Measurements from ENCODE around the gene NAV1. TPM values are rescaled to one million over a fixed set of nuclear protein-coding genes. Genes with fewer than 3 reads are reported as not detected.

Gene NAV1
- polyA plus RNA-seq, 1 donor (not counting 4 experiments of a cell fraction or from before 2014, with no cell fraction given), result 13.2 TPM

- H3K9me3 ChIP-seq (ENCODE audit: control insufficient read depth, low read depth, low read length), result no peaks in the 10 kb centered on the region
- H3K4me1 ChIP-seq (ENCODE audit: control insufficient read depth, extremely low read depth, insufficient read depth, low read length), result peaks cover 8% of the 10 kb centered on the region
- no peak overlapping the region for H3K9ac ChIP-seq (ENCODE audit: control insufficient read depth, extremely low read depth, insufficient read depth, low read length)
- TF ChIP-seq, protein P1, sequence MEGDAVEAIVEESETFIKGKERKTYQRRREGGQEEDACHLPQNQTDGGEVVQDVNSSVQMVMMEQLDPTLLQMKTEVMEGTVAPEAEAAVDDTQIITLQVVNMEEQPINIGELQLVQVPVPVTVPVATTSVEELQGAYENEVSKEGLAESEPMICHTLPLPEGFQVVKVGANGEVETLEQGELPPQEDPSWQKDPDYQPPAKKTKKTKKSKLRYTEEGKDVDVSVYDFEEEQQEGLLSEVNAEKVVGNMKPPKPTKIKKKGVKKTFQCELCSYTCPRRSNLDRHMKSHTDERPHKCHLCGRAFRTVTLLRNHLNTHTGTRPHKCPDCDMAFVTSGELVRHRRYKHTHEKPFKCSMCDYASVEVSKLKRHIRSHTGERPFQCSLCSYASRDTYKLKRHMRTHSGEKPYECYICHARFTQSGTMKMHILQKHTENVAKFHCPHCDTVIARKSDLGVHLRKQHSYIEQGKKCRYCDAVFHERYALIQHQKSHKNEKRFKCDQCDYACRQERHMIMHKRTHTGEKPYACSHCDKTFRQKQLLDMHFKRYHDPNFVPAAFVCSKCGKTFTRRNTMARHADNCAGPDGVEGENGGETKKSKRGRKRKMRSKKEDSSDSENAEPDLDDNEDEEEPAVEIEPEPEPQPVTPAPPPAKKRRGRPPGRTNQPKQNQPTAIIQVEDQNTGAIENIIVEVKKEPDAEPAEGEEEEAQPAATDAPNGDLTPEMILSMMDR (optimal IDR thresholded peaks at IDR 0.05 in 1 of 3, IDR thresholded peaks at IDR 0.05 in 1 of 3, conservative IDR thresholded peaks at IDR 0.05 in 1 of 3; ENCODE audit: extremely low read depth in 1 of 3, insufficient read depth in 2 of 3, low read length in 3 of 3), result no peak
- no peak for TF ChIP-seq EZH2 (IDR thresholded peaks at IDR 0.05; ENCODE audit: low read length)
- no peak overlapping the region for H3K27ac ChIP-seq (ENCODE audit: control insufficient read depth, insufficient read depth, low read length)
- no peak for FAIRE-seq
- H3K4me2 ChIP-seq (ENCODE audit: control insufficient read depth, extremely low read depth, insufficient read depth, low read depth, low read length), result no peak overlapping the region
- dilution Hi-C loops (cut with MboI; ENCODE audit: extremely low pct_ligation_motif_present, low sequenced_read_pairs), result no loop called here
- no peaks in the 10 kb centered on the region for H3K79me2 ChIP-seq (ENCODE audit: control insufficient read depth, insufficient read depth, low read length)
- H4K20me1 ChIP-seq (ENCODE audit: control insufficient read depth, extremely low read depth, insufficient read depth, low read length), result no peaks in the 10 kb centered on the region
- H3K36me3 ChIP-seq (ENCODE audit: control insufficient read depth in 2 of 2, extremely low read depth in 1 of 2, insufficient read depth in 2 of 2, low read length in 2 of 2), result no peaks in the 10 kb centered on the region
- H3K4me3 ChIP-seq (ENCODE audit: control insufficient read depth in 2 of 3, extremely low read depth in 1 of 3, insufficient read depth in 2 of 3, low read depth in 1 of 3, low read length in 3 of 3), result no peak overlapping the region
- no peak overlapping the region for H2AFZ ChIP-seq (ENCODE audit: control insufficient read depth, low read length)
- no peaks in the 10 kb centered on the region for H3K27me3 ChIP-seq (ENCODE audit: control insufficient read depth, extremely low read depth, insufficient read depth, low read length)
- H3K9me1 ChIP-seq (ENCODE audit: control insufficient read depth, extremely low read depth, insufficient read depth, low read length), result no peaks in the 10 kb centered on the region
- no peak for DNase-seq (ENCODE audit: low read depth, low spot score)
These were observed 11.0 kb upstream of the NAV1 start for GRCh38 chr1:201527879-201528278.

DNA sequence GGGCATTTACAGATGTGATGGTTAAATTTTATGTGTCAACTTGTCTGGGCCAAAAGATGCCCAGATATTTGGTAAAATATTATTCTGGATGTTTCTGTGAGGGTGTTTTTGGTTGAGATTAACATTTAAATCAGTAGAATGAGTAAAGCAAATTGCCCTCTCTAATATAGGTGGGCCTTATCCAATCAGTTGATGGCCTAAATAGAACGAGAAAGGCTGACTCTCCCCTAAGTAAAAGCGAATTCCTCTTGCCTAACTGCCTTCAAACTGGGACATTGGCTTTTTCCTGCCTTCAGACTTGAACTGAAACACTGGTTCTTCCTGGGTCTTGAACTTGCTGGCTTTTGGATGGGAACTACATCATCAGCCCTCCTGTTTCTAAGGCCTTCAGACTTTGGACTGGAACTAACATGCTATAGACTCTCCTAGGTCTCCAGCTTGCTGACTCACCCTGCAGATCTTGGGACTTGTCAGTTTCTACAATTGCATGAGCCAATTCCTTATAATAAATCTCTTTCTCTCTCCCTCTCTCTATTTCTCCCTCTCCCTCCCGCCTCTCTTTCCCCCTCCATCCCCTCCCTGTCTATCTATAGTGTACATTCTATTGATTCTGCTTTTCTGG, 10.2 kb upstream of the NAV1 start:
- Histone ChIP-seq H4K20me1 (ENCODE audit: control insufficient read depth, extremely low read depth, insufficient read depth, low read length) (no peaks in the 10 kb centered on the region), H3K9me1 (ENCODE audit: control insufficient read depth, extremely low read depth, insufficient read depth, low read length) (no peaks in the 10 kb centered on the region), H3K9ac (ENCODE audit: control insufficient read depth, extremely low read depth, insufficient read depth, low read length) (no peak overlapping the region), H3K9me3 (ENCODE audit: control insufficient read depth, low read depth, low read length) (no peaks in the 10 kb centered on the region), H3K27ac (ENCODE audit: control insufficient read depth, insufficient read depth, low read length) (no peak overlapping the region), H3K79me2 (ENCODE audit: control insufficient read depth, insufficient read depth, low read length) (no peaks in the 10 kb centered on the region), H3K36me3 (ENCODE audit: control insufficient read depth in 2 of 2, extremely low read depth in 1 of 2, insufficient read depth in 2 of 2, low read length in 2 of 2) (no peaks in the 10 kb centered on the region), H3K27me3 (ENCODE audit: control insufficient read depth, extremely low read depth, insufficient read depth, low read length) (no peaks in the 10 kb centered on the region), H2AFZ (ENCODE audit: control insufficient read depth, low read length) (no peak overlapping the region), H3K4me3 (ENCODE audit: control insufficient read depth in 2 of 3, extremely low read depth in 1 of 3, insufficient read depth in 2 of 3, low read depth in 1 of 3, low read length in 3 of 3) (no peak overlapping the region), H3K4me2 (ENCODE audit: control insufficient read depth, extremely low read depth, insufficient read depth, low read depth, low read length) (no peak overlapping the region), H3K4me1 (ENCODE audit: control insufficient read depth, extremely low read depth, insufficient read depth, low read length) (peaks cover 8% of the 10 kb centered on the region)
- TF ChIP-seq, protein P1 (optimal IDR thresholded peaks at IDR 0.05 in 1 of 3, IDR thresholded peaks at IDR 0.05 in 1 of 3, conservative IDR thresholded peaks at IDR 0.05 in 1 of 3; ENCODE audit: extremely low read depth in 1 of 3, insufficient read depth in 2 of 3, low read length in 3 of 3), result no peak
- TF ChIP-seq EZH2 (IDR thresholded peaks at IDR 0.05; ENCODE audit: low read length), result no peak
- DNase-seq (ENCODE audit: low read depth, low spot score), result no peak
- no peak for FAIRE-seq
- dilution Hi-C loops (cut with MboI; ENCODE audit: extremely low pct_ligation_motif_present, low sequenced_read_pairs), result no loop called here
